GM21786 (cell line): Measurements from ENCODE around the gene BABAM1.

ENCODE experiments used
- ATAC-seq: cut with Tn5 transposase; IDR thresholded peaks from one replicate; pipeline ENCODE4 v1.9.1; 2021; ENCODE audit not compliant: unreplicated experiment

The BABAM1 gene

GRCh38 chr19:17321655-17322489 lies 54.6 kb downstream of the BABAM1 start:
- no peak for ATAC-seq

GRCh38 chr19:17322854-17323253 lies 55.6 kb downstream of the BABAM1 start:
- no peak for ATAC-seq

GRCh38 chr19:17323300-17323963 lies 56.2 kb downstream of the BABAM1 start:
- no peak for ATAC-seq

GRCh38 chr19:17323964-17324332 lies 56.7 kb downstream of the BABAM1 start:
- ATAC-seq, result no peak

- no peak for ATAC-seq
These were observed 57.3 kb downstream of the BABAM1 start for GRCh38 chr19:17324357-17325114.

GRCh38 chr19:17325133-17325532 lies 57.9 kb downstream of the BABAM1 start:
- ATAC-seq, result no peak

GRCh38 chr19:17325881-17326594 lies 58.8 kb downstream of the BABAM1 start:
- no peak for ATAC-seq

GRCh38 chr19:17326595-17326966 lies 59.3 kb downstream of the BABAM1 start:
- ATAC-seq, result no peak

- no peak for ATAC-seq
These were observed 59.9 kb downstream of the BABAM1 start for GRCh38 chr19:17327068-17327653.

- no peak for ATAC-seq
These were observed 60.6 kb downstream of the BABAM1 start for GRCh38 chr19:17327654-17328516.
